Measurements from ENCODE around the gene GGT5. TPM values are rescaled to one million over a fixed set of nuclear protein-coding genes. Genes with fewer than 3 reads are reported as not detected.
"Not testable (repeated sequence)": the region's sequence is repeated elsewhere in the genome, so short reads cannot be mapped to it uniquely, and the experiment has no call there.

The GGT5 gene
- total RNA-seq, 1 donor from 2014 or later: 61.4 TPM

DNA sequence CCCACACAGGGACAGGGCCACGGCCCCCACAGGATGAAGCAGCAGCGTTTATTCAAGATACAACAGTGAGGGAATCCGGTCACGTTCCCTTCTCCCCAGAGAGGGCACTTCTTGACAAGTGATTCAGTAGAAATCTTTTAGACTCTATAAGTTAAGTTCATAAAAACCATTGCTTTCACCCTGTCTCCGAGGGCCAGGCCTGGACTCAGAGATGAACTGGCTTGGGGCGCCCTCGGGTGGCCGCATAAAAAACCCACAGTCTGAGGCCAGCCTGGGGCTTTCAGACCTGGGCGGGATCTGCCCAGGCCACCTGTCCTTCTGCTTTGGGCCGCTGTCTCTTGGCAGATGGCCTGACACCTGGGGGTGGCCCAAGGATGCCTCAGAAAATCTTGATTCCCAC lies 14.6 kb upstream of the GGT5 start:
- H3K36me3 ChIP-seq; H3K4me1 ChIP-seq; H3K4me3 ChIP-seq; H3K27ac ChIP-seq; H3K27me3 ChIP-seq; intact Hi-C loops (cut with DNase I); DNase-seq (ENCODE audit: extremely low spot score in 2 of 2); H3K9me3 ChIP-seq: not testable (repeated sequence)
- TF ChIP-seq, protein P1, sequence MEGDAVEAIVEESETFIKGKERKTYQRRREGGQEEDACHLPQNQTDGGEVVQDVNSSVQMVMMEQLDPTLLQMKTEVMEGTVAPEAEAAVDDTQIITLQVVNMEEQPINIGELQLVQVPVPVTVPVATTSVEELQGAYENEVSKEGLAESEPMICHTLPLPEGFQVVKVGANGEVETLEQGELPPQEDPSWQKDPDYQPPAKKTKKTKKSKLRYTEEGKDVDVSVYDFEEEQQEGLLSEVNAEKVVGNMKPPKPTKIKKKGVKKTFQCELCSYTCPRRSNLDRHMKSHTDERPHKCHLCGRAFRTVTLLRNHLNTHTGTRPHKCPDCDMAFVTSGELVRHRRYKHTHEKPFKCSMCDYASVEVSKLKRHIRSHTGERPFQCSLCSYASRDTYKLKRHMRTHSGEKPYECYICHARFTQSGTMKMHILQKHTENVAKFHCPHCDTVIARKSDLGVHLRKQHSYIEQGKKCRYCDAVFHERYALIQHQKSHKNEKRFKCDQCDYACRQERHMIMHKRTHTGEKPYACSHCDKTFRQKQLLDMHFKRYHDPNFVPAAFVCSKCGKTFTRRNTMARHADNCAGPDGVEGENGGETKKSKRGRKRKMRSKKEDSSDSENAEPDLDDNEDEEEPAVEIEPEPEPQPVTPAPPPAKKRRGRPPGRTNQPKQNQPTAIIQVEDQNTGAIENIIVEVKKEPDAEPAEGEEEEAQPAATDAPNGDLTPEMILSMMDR (IDR thresholded peaks at IDR 0.05): peak in 1 of 3 experiments; percentile 70

DNA sequence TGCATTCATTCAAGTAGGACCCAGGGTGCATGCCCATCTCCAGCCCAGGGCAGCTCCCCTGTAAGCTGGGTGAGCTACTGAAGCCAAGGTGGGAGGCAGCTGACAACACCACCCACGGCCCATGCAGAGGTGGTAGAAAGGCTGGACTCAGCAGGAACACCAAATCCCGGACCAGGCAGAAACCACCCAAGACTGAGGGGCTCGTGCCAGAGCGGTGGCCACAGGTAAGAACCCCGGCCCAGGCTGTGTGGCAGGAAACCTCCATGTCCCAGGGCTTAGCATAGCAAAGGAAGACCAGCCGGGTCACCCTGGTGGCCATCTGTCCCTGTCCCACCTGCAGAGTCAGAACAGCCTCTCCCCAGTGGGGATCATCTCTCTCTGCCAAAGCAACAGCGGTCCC lies 11.9 kb upstream of the GGT5 start:
- H3K4me1 ChIP-seq; H3K27ac ChIP-seq; H3K27me3 ChIP-seq; DNase-seq (ENCODE audit: extremely low spot score in 2 of 2); H3K4me3 ChIP-seq; H3K9me3 ChIP-seq; H3K36me3 ChIP-seq; intact Hi-C loops (cut with DNase I): not testable (repeated sequence)

DNA sequence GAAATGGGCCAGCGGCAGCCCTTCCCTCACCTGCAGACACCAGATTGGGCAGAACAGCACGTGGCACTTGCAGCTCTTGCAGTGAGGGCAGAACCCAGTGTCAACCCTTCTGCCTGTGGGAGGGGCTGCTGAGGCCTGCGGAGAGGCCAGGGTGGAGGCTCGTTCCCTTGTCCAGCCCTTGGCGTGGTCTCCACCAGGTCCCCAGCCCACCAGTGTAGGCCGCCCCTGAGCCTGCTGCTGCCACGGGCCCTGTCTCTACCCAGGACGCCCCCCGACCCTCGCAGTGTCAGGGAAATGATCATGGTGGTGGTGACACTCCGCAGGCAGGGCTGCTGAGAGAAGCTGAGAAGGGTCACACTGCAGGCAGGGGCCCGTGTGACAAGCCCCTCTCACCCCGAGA lies 11.3 kb upstream of the GGT5 start:
- H3K27me3 ChIP-seq; H3K36me3 ChIP-seq; H3K9me3 ChIP-seq; H3K27ac ChIP-seq; H3K4me3 ChIP-seq; H3K4me1 ChIP-seq; DNase-seq (ENCODE audit: extremely low spot score in 2 of 2); intact Hi-C loops (cut with DNase I): not testable (repeated sequence)

DNA sequence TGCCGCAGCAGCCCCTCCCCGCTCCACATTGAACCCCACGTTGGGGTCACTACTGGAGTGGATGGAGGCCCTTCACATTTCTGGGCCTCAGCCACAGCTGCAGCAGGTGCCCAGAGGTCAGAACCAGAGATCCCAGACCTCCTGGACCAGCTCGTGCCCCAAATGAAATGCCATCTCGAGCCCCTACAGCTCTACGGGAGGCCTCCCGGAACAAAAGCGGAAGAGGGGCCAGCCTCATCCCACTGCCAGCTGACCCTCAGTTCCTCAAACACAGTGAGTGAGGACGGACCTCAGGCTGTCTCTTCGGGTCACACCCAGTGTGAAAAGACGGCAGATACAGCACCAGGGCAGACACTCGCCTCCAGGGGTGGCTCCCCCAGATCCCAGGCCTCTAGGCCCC lies 8.2 kb upstream of the GGT5 start:
- DNase-seq (ENCODE audit: extremely low spot score in 2 of 2); H3K4me3 ChIP-seq; H3K9me3 ChIP-seq; H3K27me3 ChIP-seq; H3K36me3 ChIP-seq; H3K27ac ChIP-seq; intact Hi-C loops (cut with DNase I); H3K4me1 ChIP-seq: not testable (repeated sequence)

DNA sequence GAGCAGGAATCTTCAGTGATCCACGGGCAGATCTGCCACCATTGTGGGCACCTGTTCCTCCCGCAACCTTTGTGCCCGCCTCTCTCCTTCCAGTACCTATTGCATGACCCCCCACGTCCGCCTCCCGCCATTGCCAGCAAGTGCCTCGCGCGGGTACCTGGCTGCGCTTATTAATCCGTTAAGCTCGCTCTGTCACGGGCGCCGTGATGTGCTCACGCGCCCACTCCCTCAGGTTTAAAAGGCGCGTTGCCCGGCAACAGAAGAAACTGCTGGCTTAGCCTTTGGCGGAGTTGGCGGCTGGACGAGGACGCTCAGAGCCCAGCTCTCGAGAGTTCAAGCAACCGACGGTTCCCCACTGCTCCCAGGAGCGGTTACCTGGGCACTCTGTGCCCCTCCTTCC lies 6.4 kb upstream of the GGT5 start:
- DNase-seq (ENCODE audit: extremely low spot score in 2 of 2); H3K9me3 ChIP-seq; H3K27me3 ChIP-seq; H3K4me1 ChIP-seq; H3K27ac ChIP-seq; H3K36me3 ChIP-seq; H3K4me3 ChIP-seq; intact Hi-C loops (cut with DNase I): not testable (repeated sequence)

DNA sequence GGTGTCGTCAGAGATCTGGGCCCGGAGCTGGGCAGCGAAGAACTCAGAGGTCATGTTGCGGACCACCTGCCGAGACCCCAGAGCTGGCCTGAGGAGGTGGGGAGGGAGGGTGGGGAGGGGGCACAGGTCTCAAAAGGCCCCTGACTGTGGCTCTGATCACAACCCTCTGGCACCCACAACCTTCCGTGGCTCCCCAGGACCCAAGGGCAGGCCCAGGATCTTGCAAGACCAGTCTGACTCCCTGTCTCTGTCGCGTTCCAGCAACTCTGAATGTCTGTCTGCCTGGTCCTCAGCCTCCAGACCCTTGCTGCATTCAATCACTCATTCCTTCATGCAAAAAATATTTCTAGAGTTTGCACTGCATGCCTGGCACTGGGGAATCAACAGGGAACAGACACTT lies 4.5 kb upstream of the GGT5 start:
- intact Hi-C loops (cut with DNase I): loop anchor here (5.0 kb wide), 1 partner anchor 62 kb away; no protein-coding TSS in a partner anchor
- not testable (repeated sequence) for H3K27me3 ChIP-seq; H3K9me3 ChIP-seq; H3K27ac ChIP-seq; H3K36me3 ChIP-seq; H3K4me3 ChIP-seq; DNase-seq (ENCODE audit: extremely low spot score in 2 of 2)
- H3K4me1 ChIP-seq: peaks cover 28% of the 10 kb centered on the region

DNA sequence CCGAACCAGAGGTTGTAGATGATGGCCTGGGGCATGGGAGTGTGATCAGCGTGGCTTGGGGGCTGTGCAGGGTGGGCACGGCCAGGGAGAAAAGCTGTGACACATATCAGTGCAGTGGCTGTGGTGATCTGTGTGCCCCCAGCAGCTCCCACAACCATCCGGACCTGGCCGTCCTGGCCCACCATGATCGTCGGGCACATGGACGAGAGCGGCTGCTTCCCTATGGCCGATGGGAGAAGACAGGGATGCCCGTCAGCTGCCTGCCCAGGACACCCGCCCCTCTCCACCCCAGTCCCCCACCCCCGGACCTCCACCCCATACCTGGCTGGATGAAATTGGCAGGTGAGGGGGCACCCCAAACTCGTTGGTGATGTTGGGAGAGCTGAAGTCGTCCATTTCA lies 3.7 kb upstream of the GGT5 start:
- peaks cover 35% of the 10 kb centered on the region for H3K4me1 ChIP-seq
- H3K36me3 ChIP-seq; H3K4me3 ChIP-seq; DNase-seq (ENCODE audit: extremely low spot score in 2 of 2); H3K27ac ChIP-seq; H3K9me3 ChIP-seq; H3K27me3 ChIP-seq: not testable (repeated sequence)
- intact Hi-C loops (cut with DNase I): loop anchor here (5.0 kb wide), 1 partner anchor 61 kb away; no protein-coding TSS in a partner anchor

DNA sequence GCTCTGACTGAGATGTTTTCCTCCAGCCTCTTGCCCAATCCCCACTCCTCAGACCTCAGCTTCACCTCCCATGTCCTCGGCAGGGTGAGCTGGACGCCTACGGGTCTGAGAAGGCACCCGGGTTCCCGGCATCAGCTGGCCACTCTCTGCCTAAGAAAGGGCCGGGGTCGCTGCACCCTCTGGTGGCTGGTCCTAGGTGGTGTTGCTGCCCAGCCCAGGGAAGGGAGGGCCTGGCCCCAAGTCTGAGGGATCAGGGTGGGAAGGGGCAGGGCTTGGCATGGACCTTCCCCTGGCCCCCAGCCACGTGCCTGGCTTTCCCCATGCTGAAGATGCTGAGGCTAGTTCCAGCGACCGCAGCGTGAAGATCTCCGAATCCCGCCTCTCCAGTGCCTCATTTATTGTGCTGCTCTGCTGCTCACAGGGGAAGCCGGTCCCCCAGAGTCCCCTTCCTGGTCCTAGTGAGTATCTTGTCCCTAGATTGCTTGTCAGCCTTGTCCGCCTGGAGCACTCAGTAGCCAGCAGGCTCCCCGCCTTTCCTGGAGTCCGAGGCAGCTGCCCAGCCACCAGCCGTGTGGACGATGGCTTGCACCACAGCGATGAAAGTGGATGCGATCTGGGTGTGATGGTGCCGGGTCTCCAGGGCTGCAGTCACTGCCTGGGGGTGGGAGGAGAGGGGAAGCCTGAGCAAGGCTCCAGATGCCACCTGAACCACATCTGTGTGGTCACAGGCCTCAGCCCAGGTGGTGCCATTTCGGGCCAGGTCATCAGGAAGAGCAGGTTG lies 2.9 kb upstream of the GGT5 start:
- TF ChIP-seq, protein P1 (IDR thresholded peaks at IDR 0.05): peak; percentile 62 to 98 (median 72)
- TF ChIP-seq POLR2AphosphoS5 (IDR thresholded peaks at IDR 0.05; ENCODE audit: insufficient read depth in 1 of 2, low read depth in 1 of 2): peak; percentile 67 to 90
- TF ChIP-seq POLR2A (IDR thresholded peaks at IDR 0.05): no peak
- Histone ChIP-seq H3K27ac (peak overlapping the region; percentile 89), H3K36me3 (no peaks in the 10 kb centered on the region), H3K4me1 (peaks cover 43% of the 10 kb centered on the region), H3K27me3 (no peaks in the 10 kb centered on the region), H3K9me3 (no peaks in the 10 kb centered on the region), H3K4me3 (peak overlapping the region in 1 of 2 donors; percentile 1)
- intact Hi-C loops (cut with DNase I): loop anchor here (5.0 kb wide), 1 partner anchor 60 kb away; no protein-coding TSS in a partner anchor
- peak in 1 of 2 donors; percentile 99 for DNase-seq (ENCODE audit: extremely low spot score in 2 of 2)

Measured in vagina (tissue), 2 donors.